ENCODE data around the gene AUTS2.

The AUTS2 gene

DNA sequence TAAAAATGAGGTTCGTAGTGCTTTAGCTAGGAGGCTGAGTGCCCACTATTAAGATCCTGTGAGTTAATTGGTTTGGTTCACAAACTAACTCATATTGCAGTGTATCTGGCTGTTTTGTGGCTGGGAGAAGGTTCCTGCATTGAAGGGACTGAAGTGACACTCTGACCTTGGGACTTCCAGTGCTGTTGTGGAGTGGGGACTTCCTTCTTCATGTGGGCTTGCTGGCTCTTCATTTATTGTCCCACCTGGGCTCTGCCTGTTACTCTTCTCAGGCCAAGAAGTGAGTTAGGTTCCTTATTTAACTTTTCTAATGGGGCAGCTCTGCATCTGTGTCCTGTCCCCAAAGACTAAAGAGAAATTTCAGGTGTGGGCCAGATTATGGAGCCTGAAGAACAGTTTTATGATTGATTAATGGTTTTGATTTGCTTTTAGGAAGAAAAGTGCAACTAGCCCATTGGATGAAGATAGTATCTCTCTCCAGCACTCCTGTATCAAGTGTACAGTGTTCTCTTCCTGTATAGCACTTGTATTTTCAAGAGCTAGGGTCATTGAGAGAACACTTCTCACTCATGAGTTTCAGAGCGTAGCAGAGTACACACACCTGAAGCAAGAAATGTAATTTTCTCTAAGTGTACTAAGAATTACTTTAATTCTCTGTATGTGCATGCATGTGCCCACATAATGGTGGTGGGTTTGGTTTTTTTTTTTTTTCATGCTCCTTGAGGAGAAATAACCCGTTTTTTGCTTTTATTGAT is 54.8 kb downstream of the AUTS2 start:
- no peak for DNase-seq (ENCODE audit: extremely low read depth, low read depth)

DNA sequence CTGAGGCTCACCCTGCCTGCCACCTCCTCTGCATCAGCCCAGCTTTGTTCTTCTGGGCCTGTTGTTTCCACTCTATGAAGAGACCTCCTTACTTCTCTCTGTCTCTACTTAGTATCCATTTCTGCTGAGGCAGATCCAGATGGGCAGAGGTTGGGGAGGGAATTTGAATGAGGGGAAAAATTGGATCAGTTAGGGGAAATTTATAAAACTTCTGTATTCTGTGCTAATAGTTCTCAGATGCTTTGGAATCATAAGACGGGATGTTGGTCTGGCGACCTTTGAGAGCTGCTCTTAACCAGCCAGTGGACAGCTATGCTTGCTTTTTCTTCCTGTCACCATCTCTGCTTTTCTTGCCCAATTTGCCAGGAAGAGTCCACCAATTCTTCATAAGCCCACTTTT is 55.5 kb downstream of the AUTS2 start:
- TF ChIP-seq, protein P1, sequence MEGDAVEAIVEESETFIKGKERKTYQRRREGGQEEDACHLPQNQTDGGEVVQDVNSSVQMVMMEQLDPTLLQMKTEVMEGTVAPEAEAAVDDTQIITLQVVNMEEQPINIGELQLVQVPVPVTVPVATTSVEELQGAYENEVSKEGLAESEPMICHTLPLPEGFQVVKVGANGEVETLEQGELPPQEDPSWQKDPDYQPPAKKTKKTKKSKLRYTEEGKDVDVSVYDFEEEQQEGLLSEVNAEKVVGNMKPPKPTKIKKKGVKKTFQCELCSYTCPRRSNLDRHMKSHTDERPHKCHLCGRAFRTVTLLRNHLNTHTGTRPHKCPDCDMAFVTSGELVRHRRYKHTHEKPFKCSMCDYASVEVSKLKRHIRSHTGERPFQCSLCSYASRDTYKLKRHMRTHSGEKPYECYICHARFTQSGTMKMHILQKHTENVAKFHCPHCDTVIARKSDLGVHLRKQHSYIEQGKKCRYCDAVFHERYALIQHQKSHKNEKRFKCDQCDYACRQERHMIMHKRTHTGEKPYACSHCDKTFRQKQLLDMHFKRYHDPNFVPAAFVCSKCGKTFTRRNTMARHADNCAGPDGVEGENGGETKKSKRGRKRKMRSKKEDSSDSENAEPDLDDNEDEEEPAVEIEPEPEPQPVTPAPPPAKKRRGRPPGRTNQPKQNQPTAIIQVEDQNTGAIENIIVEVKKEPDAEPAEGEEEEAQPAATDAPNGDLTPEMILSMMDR (IDR thresholded peaks at IDR 0.05; ENCODE audit: low read depth, low read length, missing control alignments) = no peak
- no peak for DNase-seq (ENCODE audit: extremely low read depth, low read depth)
- no peak overlapping the region for H3K4me3 ChIP-seq (replicated peaks; ENCODE audit: low read depth, low read length)

More for the DNA sequence above, 54.8 kb downstream of the AUTS2 start:
- TF ChIP-seq, protein P1 (IDR thresholded peaks at IDR 0.05; ENCODE audit: low read depth, low read length, missing control alignments) = no peak
- H3K4me3 ChIP-seq (replicated peaks; ENCODE audit: low read depth, low read length) = no peak overlapping the region

DNA sequence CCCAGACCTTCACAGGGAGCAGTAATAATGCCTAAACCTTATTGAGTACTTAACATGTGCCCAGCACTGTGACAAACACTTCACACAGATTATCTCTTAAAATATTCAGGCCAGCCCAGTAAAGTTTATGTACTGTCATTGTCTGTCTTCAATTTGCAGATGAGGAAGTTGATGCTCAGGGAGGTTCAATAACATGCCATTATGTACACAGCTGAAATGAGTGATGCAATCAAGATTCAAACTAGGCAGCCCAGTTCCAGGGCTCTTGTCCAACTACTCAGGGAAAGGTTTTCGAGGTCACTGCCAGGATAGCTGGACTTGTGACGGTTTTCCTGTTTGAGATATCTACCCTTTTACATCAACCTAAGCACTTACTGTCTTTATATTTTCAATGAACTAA is 56.1 kb downstream of the AUTS2 start:
- TF ChIP-seq, protein P1 (IDR thresholded peaks at IDR 0.05; ENCODE audit: low read depth, low read length, missing control alignments) = no peak

DNA sequence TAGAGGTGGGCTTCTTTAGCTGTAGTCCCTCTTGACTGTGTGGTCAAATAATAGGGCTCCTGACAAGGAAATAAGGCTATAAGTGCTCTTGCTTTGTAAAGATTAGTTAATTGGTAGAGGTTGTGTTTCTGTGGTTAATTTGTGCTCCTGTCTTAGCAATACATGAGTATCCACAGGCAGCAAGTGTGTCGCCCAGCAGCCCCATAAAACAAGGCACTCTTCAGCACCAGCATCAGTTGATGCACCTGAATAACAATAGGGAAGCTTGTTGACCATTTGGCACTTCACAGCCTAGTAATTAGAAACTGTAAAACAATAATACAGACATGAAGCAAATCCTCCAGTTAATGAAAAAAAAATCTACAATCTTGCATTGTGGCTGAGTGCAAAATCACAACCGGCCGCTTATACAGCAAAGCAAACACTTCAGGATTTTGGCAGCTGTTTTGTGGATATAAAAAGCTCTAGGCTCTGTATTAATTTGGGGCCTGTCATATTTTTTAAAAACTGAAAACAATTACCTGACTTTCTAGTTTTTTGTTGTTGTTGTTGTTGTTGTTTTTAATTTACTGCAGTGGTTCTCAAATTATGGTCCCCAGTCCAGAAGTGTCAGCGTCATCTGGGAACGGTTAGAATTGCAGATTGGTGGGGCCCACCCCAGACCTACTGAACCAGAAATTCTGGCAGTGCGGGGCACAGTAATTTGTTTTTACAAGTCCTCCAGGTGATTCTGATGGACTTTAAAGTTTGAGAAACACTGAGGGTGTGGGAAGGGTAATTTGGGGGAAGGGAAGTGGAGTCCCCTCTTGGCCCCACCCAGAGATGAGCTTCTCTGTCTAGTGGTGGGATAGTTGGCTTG is 56.8 kb downstream of the AUTS2 start:
- TF ChIP-seq, protein P1 (IDR thresholded peaks at IDR 0.05; ENCODE audit: low read depth, low read length, missing control alignments) = no peak
- H3K4me3 ChIP-seq (replicated peaks; ENCODE audit: low read depth, low read length) = no peak overlapping the region
- DNase-seq (ENCODE audit: extremely low read depth, low read depth) = no peak

More for the DNA sequence above, 56.1 kb downstream of the AUTS2 start:
- DNase-seq (ENCODE audit: extremely low read depth, low read depth) = no peak
- no peak overlapping the region for H3K4me3 ChIP-seq (replicated peaks; ENCODE audit: low read depth, low read length)

DNA sequence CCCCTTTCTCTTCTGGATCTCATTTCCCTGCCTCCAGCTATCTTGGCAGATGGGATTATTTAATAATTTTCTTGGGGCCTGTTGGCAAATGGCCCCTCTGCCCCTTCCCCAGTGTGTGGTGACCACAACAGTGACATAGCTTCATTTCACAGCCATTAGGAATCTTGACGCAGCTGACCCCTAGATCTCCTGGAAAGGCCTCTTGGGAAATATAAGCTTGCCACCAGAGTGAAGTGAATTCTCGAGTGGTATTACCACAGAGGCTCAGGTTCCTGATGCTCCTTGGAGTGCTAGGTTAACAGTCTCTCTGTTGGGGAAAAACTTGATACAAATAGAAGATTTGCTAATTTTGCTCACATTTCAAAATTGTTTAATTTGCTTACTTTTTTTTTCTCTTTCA is 57.8 kb downstream of the AUTS2 start:
- TF ChIP-seq, protein P1 (IDR thresholded peaks at IDR 0.05; ENCODE audit: low read depth, low read length, missing control alignments) = no peak
- no peak overlapping the region for H3K4me3 ChIP-seq (replicated peaks; ENCODE audit: low read depth, low read length)
- no peak for DNase-seq (ENCODE audit: extremely low read depth, low read depth)

DNA sequence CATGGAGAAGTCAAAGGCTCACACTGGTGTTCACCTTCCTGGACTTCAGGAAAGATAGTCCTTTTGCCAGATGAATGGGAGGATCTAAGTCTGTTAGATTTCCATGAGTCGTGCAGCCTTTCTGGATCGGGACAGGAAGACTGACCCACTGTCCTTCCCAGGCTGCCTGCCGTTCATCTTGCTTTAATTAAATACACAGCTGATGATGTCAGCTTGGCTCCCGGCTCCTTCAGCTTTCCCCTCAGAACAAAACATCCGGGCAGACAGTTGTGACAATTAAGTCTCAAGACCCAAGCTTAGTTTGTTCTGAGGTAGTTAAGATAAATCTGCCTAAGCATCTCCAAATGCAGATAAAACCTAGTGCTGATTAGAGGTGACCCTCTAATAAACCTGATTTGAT is 58.6 kb downstream of the AUTS2 start:
- DNase-seq (ENCODE audit: extremely low read depth, low read depth) = no peak
- TF ChIP-seq, protein P1 (IDR thresholded peaks at IDR 0.05; ENCODE audit: low read depth, low read length, missing control alignments) = no peak
- H3K4me3 ChIP-seq (replicated peaks; ENCODE audit: low read depth, low read length) = no peak overlapping the region

Data from HFF-Myc (cell line).